Fibroblast of lung (primary cell): ENCODE measurements around the gene MESD.

Experiments
- CTCF ChIP-seq, 2 donors: IDR thresholded peaks in 1 of 2; conservative IDR thresholded peaks in 1 of 2; 1 replicate in 1 of 2; 2 replicates in 1 of 2; pipeline ENCODE4 v1.5.1; 2011 to 2012; ENCODE audit warnings: low read length in 2 of 2, control low read depth in 1 of 2, inconsistent platforms in 1 of 2, low read depth in 1 of 2, mild to moderate bottlenecking in 1 of 2
- EZH2 ChIP-seq: IDR thresholded peaks from 2 replicates; pipeline ENCODE4 v1.5.1; 2012; ENCODE audit warnings: low read length, control low read depth, mild to moderate bottlenecking; ENCODE audit errors: missing control alignments

GRCh38 chr15:80944818-80945217 lies 44.8 kb downstream of the MESD start:
- TF ChIP-seq CTCF (conservative IDR thresholded peaks at IDR 0.05 in 1 of 2, IDR thresholded peaks at IDR 0.05 in 1 of 2; ENCODE audit: low read depth in 1 of 2, low read length in 2 of 2) (no peak), EZH2 (no peak)
